Adrenal gland (tissue), 12 donors: ENCODE results near the gene UNC119B. TPM values are rescaled to one million over a fixed set of nuclear protein-coding genes. Genes with fewer than 3 reads are reported as not detected.

Experiments
- DNase-seq, 7 donors: peaks; one replicate each; pipeline ENCODE4 v3.0.0-alpha.2; 2019 to 2020
- H3K27ac ChIP-seq, 5 donors: fragments of 200-600 bp; sonication (generic) in 4 of 5; 1 replicate in 3 of 5; 2 replicates in 2 of 5; pipeline versions ENCODE4 v1.5.1 to v1.8.0; 2016 to 2020; ENCODE audit warnings: mild to moderate bottlenecking in 1 of 5
- H3K27me3 ChIP-seq: fragments of 200-600 bp; 2 replicates; pipeline ENCODE4 v1.8.0; 2021
- H3K36me3 ChIP-seq, 2 donors: fragments of 200-600 bp; replicated peaks in 1 of 2; 1 replicate in 1 of 2; 2 replicates in 1 of 2; pipeline versions ENCODE4 v1.5.1 to v1.8.0; 2018 to 2022
- H3K4me1 ChIP-seq, 2 donors: fragments of 200-600 bp; replicated peaks in 1 of 2; 1 replicate in 1 of 2; 2 replicates in 1 of 2; pipeline versions ENCODE4 v1.5.1 to v1.8.0; 2018 to 2021
- H3K4me3 ChIP-seq, 4 donors: fragments of 200-600 bp; sonication (generic) in 3 of 4; one replicate each; pipeline ENCODE4 v1.5.1; 2016 to 2018
- H3K9me3 ChIP-seq, 3 donors: fragments of 200-600 bp; sonication (generic) in 1 of 3; replicated peaks in 1 of 3; 1 replicate in 2 of 3; 2 replicates in 1 of 3; pipeline versions ENCODE4 v1.5.1 to v1.8.0; 2016 to 2021
- POLR2A ChIP-seq, 2 donors: fragments of 450-650 bp; IDR thresholded peaks; one replicate each; pipeline ENCODE4 v1.6.1; 2017; ENCODE audit warnings: antibody characterized with exemption in 2 of 2, mild to moderate bottlenecking in 2 of 2, moderate library complexity in 1 of 2
- WGBS, 4 donors: extraction: QIAGEN DNeasy Blood & Tissue Kit in 2 of 4; methylation state at CpG; one replicate each; pipeline versions ENCODE4 v1.1.5 to v1.1.7; 2013 to 2017; 5-methylcytosine and 5-hydroxymethylcytosine counted together
- intact Hi-C, 2 donors: fragments of 100-400 bp; cut with DNase I; formaldehyde crosslinking; loops; one replicate each; pipeline versions ENCODE4 v1.14.1 to v1.15.0; 2022 to 2023
- polyA plus RNA-seq, 3 donors: library from polyadenylated mRNA; stranded (reverse); fragments of 200-250 nt in 2 of 3; fragments of 350-450 nt in 1 of 3; fragmentation: Illumina TruSeq in 1 of 3; extraction: RNeasy Lipid Tissue Mini Kit (QIAGEN cat#74804) in 1 of 3; gene quantifications; one replicate each; pipeline ENCODE4 v1.2.3, GENCODE V29; 2013 to 2014
- total RNA-seq, 9 donors: library from RNA; depleted of rRNA in 4 of 9; stranded (reverse); fragments of >200 nt in 4 of 9; fragments of 120-200 nt in 1 of 9; fragmentation: NEBNext Ultra II Directional in 1 of 9; extraction: Animal tissue kit (Norgen Biotek cat#: 25700) in 1 of 9; gene quantifications; one replicate each; pipeline versions ENCODE4 v1.1.0 to v1.2.4, GENCODE V29; 2013 to 2023
- TF ChIP-seq, protein P1 (sequence below), 6 experiments: fragments of 450-650 bp in 4 of 6; fragments of 200-600 bp in 2 of 6; sonication (generic) in 1 of 6; IDR thresholded peaks; 1 replicate in 5 of 6; 2 replicates in 1 of 6; pipeline versions ENCODE4 v1.5.1 to v1.8.0; 2016 to 2021; ENCODE audit warnings: antibody characterized with exemption in 6 of 6, mild to moderate bottlenecking in 2 of 6, moderate library complexity in 1 of 6
- donor health status: healthy with polysubstance abuse.
- donor health status: Bipolar disorder and iron deficiency.
- donor health status: DM: yes; HTN: yes; CAD: no.
- donor health status: DM: no; HTN: no; CAD: no.
- donor health status: DM: no; HTN: no; CAD: no.
- donor health status: DM: yes; HTN: yes; CAD: no.

UNC119B gene
- total and polyA plus RNA-seq, 12 donors: 14.0 to 97.5 (median 50.0) TPM

DNA sequence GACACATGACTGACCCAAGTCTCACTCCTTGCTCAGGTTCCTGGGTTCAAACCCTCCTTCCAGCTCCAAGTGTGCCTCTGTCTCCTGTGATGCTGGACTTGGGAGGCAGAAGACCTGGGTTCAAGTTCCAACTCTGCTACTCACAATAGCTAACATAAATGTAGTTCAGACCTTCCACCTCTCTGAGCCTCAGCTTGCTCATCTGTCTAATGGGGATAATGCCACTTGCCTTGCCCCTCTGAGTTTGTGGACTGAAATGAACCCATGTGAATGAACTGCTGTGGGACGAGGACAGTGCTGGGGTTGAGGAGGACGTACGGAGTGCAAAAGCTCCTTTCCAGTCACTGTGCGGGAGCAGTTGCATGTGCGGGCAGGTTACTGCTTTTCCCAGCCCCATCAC, 56.3 kb downstream of the UNC119B start:
- peaks cover 0 to 70% of the 10 kb centered on the region in 2 donors for H3K36me3 ChIP-seq
- H3K4me1 ChIP-seq: no peaks in the 10 kb centered on the region
- 76 to 92% (median 89%) methylated on average over 5 of the region's 5 CpGs for WGBS, 4 donors
- intact Hi-C loops: no loop called here
- no peaks in the 10 kb centered on the region for H3K27me3 ChIP-seq
- no peaks in the 10 kb centered on the region for H3K9me3 ChIP-seq
- no peak overlapping the region for H3K4me3 ChIP-seq
- DNase-seq: no peak
- TF ChIP-seq, protein P1, sequence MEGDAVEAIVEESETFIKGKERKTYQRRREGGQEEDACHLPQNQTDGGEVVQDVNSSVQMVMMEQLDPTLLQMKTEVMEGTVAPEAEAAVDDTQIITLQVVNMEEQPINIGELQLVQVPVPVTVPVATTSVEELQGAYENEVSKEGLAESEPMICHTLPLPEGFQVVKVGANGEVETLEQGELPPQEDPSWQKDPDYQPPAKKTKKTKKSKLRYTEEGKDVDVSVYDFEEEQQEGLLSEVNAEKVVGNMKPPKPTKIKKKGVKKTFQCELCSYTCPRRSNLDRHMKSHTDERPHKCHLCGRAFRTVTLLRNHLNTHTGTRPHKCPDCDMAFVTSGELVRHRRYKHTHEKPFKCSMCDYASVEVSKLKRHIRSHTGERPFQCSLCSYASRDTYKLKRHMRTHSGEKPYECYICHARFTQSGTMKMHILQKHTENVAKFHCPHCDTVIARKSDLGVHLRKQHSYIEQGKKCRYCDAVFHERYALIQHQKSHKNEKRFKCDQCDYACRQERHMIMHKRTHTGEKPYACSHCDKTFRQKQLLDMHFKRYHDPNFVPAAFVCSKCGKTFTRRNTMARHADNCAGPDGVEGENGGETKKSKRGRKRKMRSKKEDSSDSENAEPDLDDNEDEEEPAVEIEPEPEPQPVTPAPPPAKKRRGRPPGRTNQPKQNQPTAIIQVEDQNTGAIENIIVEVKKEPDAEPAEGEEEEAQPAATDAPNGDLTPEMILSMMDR (IDR thresholded peaks at IDR 0.05): no peak
- no peak for TF ChIP-seq POLR2A (IDR thresholded peaks at IDR 0.05)
- H3K27ac ChIP-seq: no peak overlapping the region

- Histone ChIP-seq H3K36me3 (peaks cover 0 to 66% of the 10 kb centered on the region in 2 donors), H3K27me3 (no peaks in the 10 kb centered on the region)
- intact Hi-C loops: no loop called here
These were observed 57.1 kb downstream of the UNC119B start for GRCh38 chr12:120767071-120768024.

DNA sequence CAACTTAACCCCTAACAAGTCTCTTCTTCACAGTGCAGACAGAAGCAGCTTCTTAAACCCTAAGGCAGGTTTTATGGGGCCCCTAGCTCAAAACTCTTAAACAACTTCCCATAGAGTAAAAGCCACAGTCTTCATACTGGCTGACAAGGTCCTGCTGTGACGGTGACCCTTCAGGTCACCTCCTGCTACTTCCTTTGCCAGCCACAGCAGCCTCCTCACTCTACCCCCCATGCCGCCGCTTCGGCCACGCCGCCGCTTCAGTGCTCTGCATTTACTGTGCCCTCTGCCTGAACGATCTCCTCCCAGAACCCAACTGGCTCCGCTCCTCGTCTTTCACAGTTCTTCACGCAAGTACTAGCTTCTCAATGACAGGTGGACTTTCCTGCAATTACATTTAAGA, 60.8 kb downstream of the UNC119B start:
- 86 to 94% (median 88%) methylated on average over 11 of the region's 11 CpGs for WGBS, 4 donors
- intact Hi-C loops: no loop called here
- TF ChIP-seq POLR2A (IDR thresholded peaks at IDR 0.05): no peak
- TF ChIP-seq, protein P1 (IDR thresholded peaks at IDR 0.05): no peak
- Histone ChIP-seq H3K9me3 (no peaks in the 10 kb centered on the region), H3K36me3 (peaks cover 0 to 29% of the 10 kb centered on the region in 2 donors), H3K27me3 (no peaks in the 10 kb centered on the region), H3K27ac (no peak overlapping the region), H3K4me1 (no peaks in the 10 kb centered on the region), H3K4me3 (no peak overlapping the region)
- no peak for DNase-seq

More at GRCh38 chr12:120767071-120768024, 57.1 kb downstream of the UNC119B start:
- Histone ChIP-seq H3K4me3 (no peak overlapping the region), H3K4me1 (no peaks in the 10 kb centered on the region), H3K9me3 (no peaks in the 10 kb centered on the region), H3K27ac (no peak overlapping the region)
- no peak for DNase-seq
- 83 to 84% (median 84%) methylated on average over 10 to 11 of the region's 11 CpGs for WGBS, 4 donors
- TF ChIP-seq, protein P1 (IDR thresholded peaks at IDR 0.05): no peak
- no peak for TF ChIP-seq POLR2A (IDR thresholded peaks at IDR 0.05)

Other genes with a start within 250 kb of the UNC119B start
- gene SRSF9, start 240.7 kb upstream of the UNC119B start, total RNA-seq: 100 to 1,000 TPM in 6 of 9 donors, 10 to 100 TPM in 3; 55.5 to 206 (median 179) TPM
- gene SRSF9, start 240.7 kb upstream of the UNC119B start, polyA plus RNA-seq: 100 to 1,000 TPM in 1 of 3 donors, 10 to 100 TPM in 2; 62.5 to 123 (median 75.4) TPM
- gene DYNLL1, start 214.3 kb upstream of the UNC119B start, total RNA-seq: 100 to 1,000 TPM; 168 to 463 (median 304) TPM
- 100 to 1,000 TPM; 301 to 378 (median 335) TPM for gene DYNLL1, start 214.3 kb upstream of the UNC119B start, polyA plus RNA-seq
- 10 to 100 TPM; 24.9 to 74.4 (median 34.9) TPM for gene COQ5, start 181.3 kb upstream of the UNC119B start, total RNA-seq
- gene COQ5, start 181.3 kb upstream of the UNC119B start, polyA plus RNA-seq: 10 to 100 TPM; 31.9 to 46.6 (median 34.2) TPM
- gene RNF10, start 176.1 kb upstream of the UNC119B start, total RNA-seq: 100 to 1,000 TPM in 8 of 9 donors, 10 to 100 TPM in 1; 99.9 to 366 (median 237) TPM
- 100 to 1,000 TPM; 194 to 741 (median 572) TPM for gene RNF10, start 176.1 kb upstream of the UNC119B start, polyA plus RNA-seq
- 10 to 100 TPM; 31.4 to 92.4 (median 65.0) TPM for gene POP5, start 129.1 kb upstream of the UNC119B start, total RNA-seq
- gene POP5, start 129.1 kb upstream of the UNC119B start, polyA plus RNA-seq: 100 to 1,000 TPM in 2 of 3 donors, 10 to 100 TPM in 1; 69.0 to 158 (median 116) TPM
- gene CABP1, start 69.8 kb upstream of the UNC119B start, total RNA-seq: 1 to 10 TPM in 7 of 9 donors, under 1 TPM in 1, not detected in 1; 0.42 to 3.9 (median 2.1) TPM
- gene CABP1, start 69.8 kb upstream of the UNC119B start, polyA plus RNA-seq: 1 to 10 TPM; 2.3 to 5.1 (median 2.9) TPM
- gene MLEC, start 23.3 kb upstream of the UNC119B start, total RNA-seq: 100 to 1,000 TPM; 210 to 555 (median 285) TPM
- gene MLEC, start 23.3 kb upstream of the UNC119B start, polyA plus RNA-seq: 100 to 1,000 TPM in 1 of 3 donors, 10 to 100 TPM in 2; 68.3 to 286 (median 90.0) TPM
- gene ACADS, start 15.4 kb downstream of the UNC119B start, total RNA-seq: 100 to 1,000 TPM in 4 of 9 donors, 10 to 100 TPM in 5; 54.9 to 179 (median 94.1) TPM
- gene ACADS, start 15.4 kb downstream of the UNC119B start, polyA plus RNA-seq: 10 to 100 TPM in 2 of 3 donors, 1 to 10 TPM in 1; 6.2 to 68.4 (median 53.9) TPM
- gene SPPL3, start 193.9 kb downstream of the UNC119B start, total RNA-seq: 10 to 100 TPM; 10.5 to 50.3 (median 22.0) TPM
- 10 to 100 TPM; 13.4 to 50.6 (median 13.4) TPM for gene SPPL3, start 193.9 kb downstream of the UNC119B start, polyA plus RNA-seq